C4-2B (cell line): ENCODE measurements around the gene DCHS2.

Source experiments
- H3K27ac ChIP-seq: fragments of 450-650 bp; 2 replicates; pipeline ENCODE4 v1.5.1; 2017
- CTCF ChIP-seq: fragments of 450-650 bp; conservative IDR thresholded peaks from 2 replicates; pipeline ENCODE4 v1.5.1; 2017; ENCODE audit warnings: mild to moderate bottlenecking
- ZFX ChIP-seq: fragments of 450-650 bp; IDR thresholded peaks from 2 replicates; pipeline ENCODE4 v1.6.1; 2017

DCHS2 gene

GRCh38 chr4:154416190-154416547 lies 75.4 kb downstream of the DCHS2 start:
- no peak overlapping the region for H3K27ac ChIP-seq
- no peak for TF ChIP-seq ZFX
- no peak for TF ChIP-seq CTCF

- no peak for TF ChIP-seq ZFX
Measured at GRCh38 chr4:154415313-154415712, 76.3 kb downstream of the DCHS2 start.

GRCh38 chr4:154414796-154415195 lies 76.8 kb downstream of the DCHS2 start:
- H3K27ac ChIP-seq = no peak overlapping the region
- TF ChIP-seq CTCF (no peak), ZFX (no peak)

More at GRCh38 chr4:154415313-154415712, 76.3 kb downstream of the DCHS2 start:
- H3K27ac ChIP-seq = no peak overlapping the region

GRCh38 chr4:154414371-154414770 lies 77.2 kb downstream of the DCHS2 start:
- no peak overlapping the region for H3K27ac ChIP-seq
- no peak for TF ChIP-seq CTCF
- no peak for TF ChIP-seq ZFX

GRCh38 chr4:154407443-154407842 lies 84.2 kb downstream of the DCHS2 start:
- H3K27ac ChIP-seq = no peak overlapping the region
- TF ChIP-seq ZFX = no peak

- no peak overlapping the region for H3K27ac ChIP-seq
- TF ChIP-seq CTCF = no peak
- no peak for TF ChIP-seq ZFX
Measured at GRCh38 chr4:154406018-154406795, 85.4 kb downstream of the DCHS2 start.

GRCh38 chr4:154399259-154399974 lies 92.2 kb downstream of the DCHS2 start:
- TF ChIP-seq CTCF = peak; percentile 52
- TF ChIP-seq ZFX = no peak
- H3K27ac ChIP-seq = no peak overlapping the region

GRCh38 chr4:154390324-154390723 lies 101.3 kb downstream of the DCHS2 start:
- H3K27ac ChIP-seq = no peak overlapping the region
- TF ChIP-seq ZFX (no peak), CTCF (no peak)
